ENCODE results near the gene CUX1.
A peak's percentile ranks its signal among the peaks of the same experiment; 100 is the strongest.
"Not testable (repeated sequence)": the region's sequence is repeated elsewhere in the genome, so short reads cannot be mapped to it uniquely, and the experiment has no call there.

Gene CUX1

GRCh38 chr7:102284399-102284798 is 467.0 kb downstream of the CUX1 start:
- DNase-seq = no peak

- no peak for DNase-seq
These were observed 467.6 kb downstream of the CUX1 start for GRCh38 chr7:102284891-102285539.

- no peak for DNase-seq
These were observed 468.3 kb downstream of the CUX1 start for GRCh38 chr7:102285540-102286236.

GRCh38 chr7:102286237-102287110 is 469.0 kb downstream of the CUX1 start, which contains the start of gene SH2B2:
SH2B2 (plus strand) TSS chr7:102286868; CDS start chr7:102300551, 13,683 bp downstream.
- peak; percentile 84 for DNase-seq

- DNase-seq = peak; percentile 73
These were observed 469.9 kb downstream of the CUX1 start for GRCh38 chr7:102287111-102287980.

GRCh38 chr7:102287981-102288278 is 470.5 kb downstream of the CUX1 start:
- DNase-seq = no peak

- peak; percentile 80 for DNase-seq
These were observed 471.0 kb downstream of the CUX1 start for GRCh38 chr7:102288285-102288930.

- DNase-seq = peak; percentile 95
These were observed 471.6 kb downstream of the CUX1 start for GRCh38 chr7:102289057-102289456.

GRCh38 chr7:102291056-102291915 is 473.9 kb downstream of the CUX1 start:
- peak; percentile 41 for DNase-seq

GRCh38 chr7:102291916-102292267 is 474.5 kb downstream of the CUX1 start:
- DNase-seq = no peak

- DNase-seq = no peak
These were observed 475.7 kb downstream of the CUX1 start for GRCh38 chr7:102292813-102293798.

GRCh38 chr7:102294589-102294988 is 477.2 kb downstream of the CUX1 start:
- no peak for DNase-seq

GRCh38 chr7:102295346-102296178 is 478.1 kb downstream of the CUX1 start:
- DNase-seq = no peak

- DNase-seq = no peak
These were observed 478.7 kb downstream of the CUX1 start for GRCh38 chr7:102296179-102296438.

- no peak for DNase-seq
These were observed 479.1 kb downstream of the CUX1 start for GRCh38 chr7:102296514-102296913.

- DNase-seq = no peak
These were observed 480.2 kb downstream of the CUX1 start for GRCh38 chr7:102297487-102298218.

GRCh38 chr7:102300643-102301221 is 483.3 kb downstream of the CUX1 start:
- no peak for DNase-seq

GRCh38 chr7:102301367-102301766 is 483.9 kb downstream of the CUX1 start:
- not testable (repeated sequence) for DNase-seq

All from RPMI8226 (cell line).